Measurements from ENCODE around the gene CNGA4. TPM values are rescaled to one million over a fixed set of nuclear protein-coding genes. Genes with fewer than 3 reads are reported as not detected.

The CNGA4 gene
- total RNA-seq, result not detected in 2 replicates

GRCh38 chr11:6238902-6239301 is at the start of gene CNGA4:
TSS of gene CNGA4 (plus strand) at chr11:6239089. CDS start at chr11:6239207, 118 bp downstream.

GRCh38 chr11:6199174-6199810 is 39.6 kb upstream of the CNGA4 start, which contains the start of gene OR52W1:
TSS of gene OR52W1 (plus strand) at chr11:6199224. CDS start at chr11:6199224, 0 bp downstream.

GRCh38 chr11:6205366-6205765 is 33.5 kb upstream of the CNGA4 start, which contains the start of gene C11orf42:
TSS of gene C11orf42 (plus strand) at chr11:6205557. CDS start at chr11:6205616, 59 bp downstream.

GRCh38 chr11:6234387-6235107 is 4.3 kb upstream of the CNGA4 start, which contains the start of gene FHIP1B:
TSS of gene FHIP1B (minus strand) at chr11:6234636. CDS start at chr11:6224516, 10,120 bp downstream.

Other genes with a start within 250 kb of the CNGA4 start
- gene OR56A4, start 232.1 kb upstream of the CNGA4 start, total RNA-seq, result not detected in 2 replicates
- not detected in 2 replicates for gene OR56A1, start 208.3 kb upstream of the CNGA4 start, total RNA-seq
- not detected in 2 replicates for gene OR56B4, start 131.4 kb upstream of the CNGA4 start, total RNA-seq
- gene OR52B2, start 68.8 kb upstream of the CNGA4 start, total RNA-seq, result not detected in 2 replicates
- gene OR52W1, start 39.9 kb upstream of the CNGA4 start, total RNA-seq, result not detected in 2 replicates
- gene C11orf42, start 33.5 kb upstream of the CNGA4 start, total RNA-seq, result not detected in 2 replicates
- gene FHIP1B, start 4.5 kb upstream of the CNGA4 start, total RNA-seq, result 12.1 and 13.3 TPM in 2 replicates
- gene CCKBR, start 20.7 kb downstream of the CNGA4 start, total RNA-seq, result not detected in 2 replicates
- 460 and 641 TPM in 2 replicates for gene CAVIN3, start 81.4 kb downstream of the CNGA4 start, total RNA-seq
- gene SMPD1, start 151.4 kb downstream of the CNGA4 start, total RNA-seq, result 43.7 and 67.0 TPM in 2 replicates
- 34.5 and 36.4 TPM in 2 replicates for gene APBB1, start 180.0 kb downstream of the CNGA4 start, total RNA-seq
- not detected in 2 replicates for gene HPX, start 201.9 kb downstream of the CNGA4 start, total RNA-seq
- 11.8 and 16.0 TPM in 2 replicates for gene TRIM3, start 234.9 kb downstream of the CNGA4 start, total RNA-seq
- gene ARFIP2, start 242.2 kb downstream of the CNGA4 start, total RNA-seq, result 35.7 and 56.1 TPM in 2 replicates
- gene TIMM10B, start 242.4 kb downstream of the CNGA4 start, total RNA-seq, result 26.4 and 33.3 TPM in 2 replicates

Measured in pericardium fibroblast (primary cell).